Brain microvascular endothelial cell (primary cell): Measurements from ENCODE around the gene RERE.

Source experiments
- DNase-seq: peaks from one replicate; pipeline ENCODE4 v3.0.0-alpha.2; 2020
- H3K27ac ChIP-seq: fragments of 250-450 bp; sonication (Bioruptor Pico); 2 replicates; pipeline ENCODE4 v1.5.1; 2020; ENCODE audit warnings: mild to moderate bottlenecking, moderate library complexity
- H3K27me3 ChIP-seq: fragments of 250-450 bp; sonication (Bioruptor Pico); replicated peaks from 2 replicates; pipeline ENCODE4 v1.5.1; 2020; ENCODE audit warnings: mild to moderate bottlenecking
- H3K36me3 ChIP-seq: fragments of 250-450 bp; sonication (Bioruptor Pico); replicated peaks from 2 replicates; pipeline ENCODE4 v1.5.1; 2020; ENCODE audit warnings: mild to moderate bottlenecking
- H3K4me3 ChIP-seq: 2 replicates; pipeline ENCODE4 v1.5.1; 2011; ENCODE audit warnings: low read depth, mild to moderate bottlenecking, control low read depth, low read length, moderate library complexity
- CTCF ChIP-seq: IDR thresholded peaks from 2 replicates; pipeline ENCODE4 v1.5.1; 2011; ENCODE audit warnings: low read depth, mild to moderate bottlenecking, moderate library complexity, low read length, control low read depth, inconsistent platforms; ENCODE audit errors: missing control alignments
- in situ Hi-C: cut with HindIII; loops from 2 replicates; pipeline ENCODE4 v1.10.0; 2017; ENCODE audit warnings: low sequenced_read_pairs, low pct_ligation_motif_present

RERE gene

GRCh38 chr1:8317647-8318381, 499.6 kb downstream of the RERE start, which contains the start of gene SLC45A1:
TSS of gene SLC45A1 (plus strand) at chr1:8318114. CDS start at chr1:8324330, 6,216 bp downstream.
- Histone ChIP-seq H3K27me3 (no peaks in the 10 kb centered on the region), H3K36me3 (no peaks in the 10 kb centered on the region), H3K4me3 (peak within 1 kb of the TSS; percentile 55), H3K27ac (no peak within 1 kb of the TSS)
- peak; percentile 48 for DNase-seq
- peak; percentile 30 for TF ChIP-seq CTCF
- in situ Hi-C loops: loop anchor here (25.0 kb wide), 2 partner anchors 206 to 306 kb away; no protein-coding TSS in a partner anchor

- no peak overlapping the region for H3K27ac ChIP-seq
- no peak overlapping the region for H3K4me3 ChIP-seq
- H3K36me3 ChIP-seq: no peaks in the 10 kb centered on the region
- DNase-seq: no peak
- in situ Hi-C loops: loop anchor here (25.0 kb wide), 2 partner anchors 204 to 304 kb away; no protein-coding TSS in a partner anchor
- no peaks in the 10 kb centered on the region for H3K27me3 ChIP-seq
- TF ChIP-seq CTCF: peak; percentile 62
Measured at GRCh38 chr1:8315573-8316475, 501.6 kb downstream of the RERE start.

DNA sequence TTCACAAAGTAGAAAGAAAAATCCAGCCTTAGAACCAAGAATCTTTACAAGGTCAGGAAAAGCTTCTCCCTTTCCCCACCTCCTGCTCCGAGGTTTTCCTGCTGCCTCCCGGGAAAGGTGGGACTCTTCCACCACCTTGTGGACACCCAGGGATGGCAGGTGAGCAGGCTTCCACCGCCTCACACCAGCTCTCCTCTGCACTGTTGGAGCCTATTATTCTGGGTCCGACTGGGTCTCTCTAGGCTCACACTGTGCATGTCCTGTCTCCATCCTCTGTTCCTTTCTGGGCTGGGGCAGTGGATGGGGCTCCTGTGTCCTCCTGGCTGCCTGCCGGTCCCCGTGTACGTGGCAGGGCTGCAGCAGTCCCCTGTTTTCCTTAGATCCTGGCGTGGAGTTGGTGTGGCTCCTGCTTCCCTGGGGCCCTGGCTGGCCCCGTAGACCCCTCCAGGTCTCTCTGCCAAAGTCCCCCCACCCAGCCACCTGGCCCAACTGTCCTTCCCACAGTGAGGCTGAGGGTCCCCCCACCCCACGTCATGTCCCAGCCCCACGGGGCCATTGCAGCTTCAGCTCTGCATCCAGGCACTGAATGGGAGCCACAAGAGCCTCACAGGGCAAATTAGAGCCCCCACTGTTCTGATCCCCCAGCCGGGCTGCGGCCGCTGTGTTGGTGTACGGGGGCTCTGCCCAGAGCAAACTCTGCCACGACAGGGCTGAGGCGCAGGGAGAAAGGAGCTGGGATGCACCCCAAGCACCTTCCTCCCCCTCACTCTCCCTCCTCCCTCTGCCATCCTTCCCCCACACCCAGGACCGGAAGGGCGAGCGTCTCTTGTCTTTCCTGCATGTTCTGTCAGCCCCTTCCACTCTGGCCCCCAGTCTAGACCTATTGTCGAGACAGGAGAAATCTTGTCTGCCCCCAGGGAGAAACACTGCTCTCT, 502.8 kb downstream of the RERE start:
- DNase-seq: peak; percentile 77
- in situ Hi-C loops: loop anchor here (25.0 kb wide), 2 partner anchors 202 to 302 kb away; no protein-coding TSS in a partner anchor
- Histone ChIP-seq H3K27me3 (no peaks in the 10 kb centered on the region), H3K27ac (no peak overlapping the region), H3K4me3 (no peak overlapping the region), H3K36me3 (no peaks in the 10 kb centered on the region)
- peak; percentile 98 for TF ChIP-seq CTCF

DNA sequence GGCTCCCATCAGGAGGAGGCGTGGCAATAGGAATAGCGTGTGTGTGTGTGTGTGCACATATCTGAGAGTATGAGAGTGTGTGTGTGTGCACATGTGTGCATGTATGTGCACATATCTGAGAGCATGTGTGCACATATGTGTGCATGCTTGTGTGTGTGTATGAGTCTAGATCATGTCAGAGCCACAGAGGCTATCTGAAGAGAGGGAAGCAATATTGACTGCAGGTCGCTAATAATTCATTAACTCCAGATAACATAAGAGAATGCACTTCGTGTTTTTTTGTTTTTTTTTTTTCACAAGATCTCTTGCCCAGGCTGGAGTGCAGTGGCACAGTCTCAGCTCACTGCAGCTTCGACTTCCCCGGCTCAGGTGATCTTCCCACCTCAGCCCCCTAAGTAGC, 504.2 kb downstream of the RERE start:
- no peak for DNase-seq
- no peak for TF ChIP-seq CTCF
- H3K36me3 ChIP-seq: no peaks in the 10 kb centered on the region
- no peak overlapping the region for H3K4me3 ChIP-seq
- no peak overlapping the region for H3K27ac ChIP-seq
- in situ Hi-C loops: loop anchor here (25.0 kb wide), 2 partner anchors 201 to 301 kb away; no protein-coding TSS in a partner anchor
- no peaks in the 10 kb centered on the region for H3K27me3 ChIP-seq
